ENCODE measurements around the gene SMCO1. TPM values are rescaled to one million over a fixed set of nuclear protein-coding genes. Genes with fewer than 3 reads are reported as not detected.
"Not testable (repeated sequence)": the region's sequence is repeated elsewhere in the genome, so short reads cannot be mapped to it uniquely, and the experiment has no call there.

SMCO1 gene
- total and polyA plus RNA-seq, 2 of the 4 experiments (the other 2 are of a cell fraction): not detected

DNA sequence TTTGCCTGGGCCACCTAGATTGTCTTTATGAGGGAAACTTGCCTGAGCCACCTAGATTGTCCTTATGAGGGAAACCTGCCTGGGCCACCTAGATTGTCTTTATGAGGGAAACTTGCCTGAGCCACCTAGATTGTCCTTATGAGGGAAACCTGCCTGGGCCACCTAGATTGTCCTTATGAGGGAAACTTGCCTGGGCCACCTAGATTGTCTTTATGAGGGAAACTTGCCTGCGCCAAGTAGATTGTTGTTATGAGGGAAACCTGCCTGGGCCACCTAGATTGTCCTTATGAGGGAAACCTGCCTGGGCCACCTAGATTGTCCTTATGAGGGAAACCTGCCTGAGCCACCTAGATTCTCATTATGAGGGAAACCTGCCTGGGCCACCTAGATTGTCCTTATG, 4.0 kb downstream of the SMCO1 start:
- H3K56ac ChIP-seq (ENCODE audit: extremely low read depth, insufficient read depth, low read length); H2AFZ ChIP-seq (replicated peaks; ENCODE audit: low read length, poor library complexity); H2BK5ac ChIP-seq (ENCODE audit: low read depth, low read length, poor library complexity, severe bottlenecking); H4K5ac ChIP-seq (ENCODE audit: low read depth, low read length); H4K20me1 ChIP-seq (ENCODE audit: insufficient read depth, low read length); H4K91ac ChIP-seq (ENCODE audit: insufficient read depth, low read depth, low read length); H3K4me3 ChIP-seq (ENCODE audit: insufficient read depth, low read depth, low read length); POLR2A ChIA-PET (ENCODE audit: unreplicated experiment); H3K9me1 ChIP-seq (ENCODE audit: insufficient read depth, low read length); H3K36me3 ChIP-seq (ENCODE audit: control insufficient read depth, insufficient read depth, low read length); H3K4me2 ChIP-seq (ENCODE audit: low read depth, low read length); CTCF ChIA-PET; ATAC-seq (ENCODE audit: low read depth); H4K8ac ChIP-seq (ENCODE audit: low read depth in 2 of 2, low read length in 2 of 2); H3K27me3 ChIP-seq (ENCODE audit: control insufficient read depth, insufficient read depth, low read length); DNase-seq; H3K27ac ChIP-seq (ENCODE audit: insufficient read depth, low read length); intact Hi-C loops (cut with micrococcal nuclease); H2BK120ac ChIP-seq (ENCODE audit: low read depth, low read length); H3K18ac ChIP-seq (ENCODE audit: low read depth, low read length); H3K9me3 ChIP-seq (ENCODE audit: control insufficient read depth, insufficient read depth, low read length); H3K4me1 ChIP-seq (ENCODE audit: control insufficient read depth, insufficient read depth, low read length); H2BK20ac ChIP-seq (ENCODE audit: low read depth, low read length); H3K9ac ChIP-seq (ENCODE audit: low read depth, low read length); H3K4ac ChIP-seq (ENCODE audit: low read depth, low read length); H2AK5ac ChIP-seq (ENCODE audit: low read depth, low read length); H3K14ac ChIP-seq (replicated peaks; ENCODE audit: low read depth, low read length); H3K79me1 ChIP-seq (ENCODE audit: low read depth in 1 of 2, low read length in 2 of 2); H2AK9ac ChIP-seq (replicated peaks; ENCODE audit: low read depth, low read length, poor library complexity); BruUV-seq (replicated peaks); H3K23ac ChIP-seq (ENCODE audit: low read depth, low read length); dilution Hi-C loops (cut with HindIII; ENCODE audit: low sequenced_read_pairs, unreplicated experiment); H2BK15ac ChIP-seq (ENCODE audit: low read depth, low read length): not testable (repeated sequence)
- no CpG with 5 or more reads among the region's 1 CpG for WGBS, 2 experiments (ENCODE audit: extremely low coverage in 2 of 2, insufficient read length in 1 of 2)
- in situ Hi-C loops (cut with MboI; ENCODE audit: low sequenced_read_pairs): loop anchor here (10.0 kb wide), 1 partner anchor 436 kb away; no protein-coding TSS in a partner anchor
